SK-N-MC (cell line): Measurements from ENCODE around the gene MTTP.

Source experiments
- EZH2 ChIP-seq: fragments of 200-600 bp; sonication (generic); IDR thresholded peaks from one replicate; pipeline ENCODE4 v1.6.1; 2017; ENCODE audit warnings: antibody characterized with exemption
- FOXP2 ChIP-seq: optimal IDR thresholded peaks from 2 replicates; pipeline ENCODE3; 2011; ENCODE audit warnings: mild to moderate bottlenecking, moderate library complexity; ENCODE audit not compliant: insufficient read depth; ENCODE audit errors: extremely low read length, control extremely low read depth

- TF ChIP-seq FOXP2, result no peak
- no peak for TF ChIP-seq EZH2
These were observed 60.2 kb downstream of the MTTP start for GRCh38 chr4:99634742-99635360.
